Esophagus muscularis mucosa (tissue), 4 donors: Measurements from ENCODE around the gene ZBTB44. TPM values are rescaled to one million over a fixed set of nuclear protein-coding genes. Genes with fewer than 3 reads are reported as not detected.
A peak's percentile ranks its signal among the peaks of the same experiment; 100 is the strongest.

Experiments
- DNase-seq: peaks from one replicate; pipeline ENCODE4 v3.0.0-alpha.2; 2017; ENCODE audit errors: extremely low spot score
- H3K27ac ChIP-seq, 4 donors: fragments of 200-600 bp; sonication (generic); replicated peaks in 1 of 4; 1 replicate in 3 of 4; 2 replicates in 1 of 4; pipeline ENCODE4 v1.5.1; 2016 to 2019; ENCODE audit warnings: mild to moderate bottlenecking in 1 of 4
- H3K27me3 ChIP-seq, 4 donors: fragments of 200-600 bp; sonication (generic); one replicate each; pipeline versions ENCODE4 v1.5.1 to v1.6.0; 2016 to 2019
- H3K36me3 ChIP-seq, 4 donors: fragments of 200-600 bp; sonication (generic); one replicate each; pipeline ENCODE4 v1.5.1; 2016 to 2019
- H3K4me1 ChIP-seq, 4 donors: fragments of 200-600 bp; sonication (generic); one replicate each; pipeline ENCODE4 v1.5.1; 2016 to 2019
- H3K4me3 ChIP-seq, 4 donors: fragments of 200-600 bp; sonication (generic); 1 replicate in 2 of 4; 2 replicates in 2 of 4; pipeline ENCODE4 v1.5.1; 2016 to 2019; ENCODE audit warnings: mild to moderate bottlenecking in 4 of 4, moderate library complexity in 1 of 4
- H3K9me3 ChIP-seq, 4 donors: fragments of 200-600 bp; sonication (generic); 1 replicate in 3 of 4; 2 replicates in 1 of 4; pipeline ENCODE4 v1.5.1; 2016 to 2019
- CTCF ChIP-seq, 3 experiments: fragments of 200-600 bp in 2 of 3; fragments of 450-650 bp in 1 of 3; sonication (generic) in 2 of 3; IDR thresholded peaks; one replicate each; pipeline ENCODE4 v1.5.1; 2017 to 2019; ENCODE audit warnings: antibody characterized with exemption in 3 of 3, mild to moderate bottlenecking in 2 of 3, moderate library complexity in 1 of 3
- EP300 ChIP-seq: sonication (generic); formaldehyde crosslinking; IDR thresholded peaks from one replicate; pipeline ENCODE4 v1.6.1; 2017; ENCODE audit warnings: antibody characterized with exemption
- POLR2A ChIP-seq: fragments of 450-650 bp; IDR thresholded peaks from one replicate; pipeline ENCODE4 v1.6.1; 2017; ENCODE audit warnings: antibody characterized with exemption, moderate library complexity, mild to moderate bottlenecking, low read depth
- POLR2AphosphoS5 ChIP-seq, 2 donors: sonication (generic); formaldehyde crosslinking; IDR thresholded peaks; one replicate each; pipeline ENCODE4 v1.6.1; 2017; ENCODE audit warnings: antibody characterized with exemption in 2 of 2
- WGBS: methylation state at CpG from one replicate; pipeline ENCODE4 v1.1.5; 2018; 5-methylcytosine and 5-hydroxymethylcytosine counted together
- intact Hi-C: fragments of 100-400 bp; cut with DNase I; formaldehyde crosslinking; loops from one replicate; pipeline ENCODE4 v1.15.1; 2023
- total RNA-seq, 4 donors: library from RNA; depleted of rRNA; stranded (reverse); fragments of >200 nt; gene quantifications; one replicate each; pipeline versions ENCODE4 v1.1.0 to v1.2.1, GENCODE V29; 2016

ZBTB44 gene
- total RNA-seq, 4 donors from 2014 or later = 50.4 to 86.4 (median 65.3) TPM

DNA sequence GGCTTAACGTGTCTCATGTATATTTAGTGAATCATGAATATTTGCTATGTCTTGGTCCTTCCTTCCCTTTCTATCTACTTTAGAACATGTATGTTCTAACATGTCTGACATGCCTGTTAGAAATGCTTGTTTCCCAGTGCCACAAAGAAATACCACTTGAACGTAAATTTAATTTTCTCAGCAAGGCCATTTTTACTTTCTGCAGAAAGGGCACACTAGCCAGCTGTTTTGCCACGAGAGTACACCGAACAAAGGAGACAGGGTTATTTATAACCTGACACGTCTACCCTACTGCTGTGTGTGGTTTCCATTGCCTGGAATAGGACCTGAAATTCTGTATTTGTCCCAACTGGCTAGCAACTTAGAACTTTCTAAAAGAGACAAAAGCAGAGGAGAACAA lies 7.4 kb upstream of the ZBTB44 start:
- Histone ChIP-seq H3K27ac (no peak overlapping the region), H3K4me1 (no peaks in the 10 kb centered on the region), H3K36me3 (no peaks in the 10 kb centered on the region), H3K27me3 (no peaks in the 10 kb centered on the region), H3K4me3 (no peak overlapping the region), H3K9me3 (peaks cover 0 to 13% (median 0%) of the 10 kb centered on the region in 4 donors)
- 86% methylated on average over 5 of the region's 5 CpGs for WGBS
- TF ChIP-seq EP300 (no peak), POLR2A (no peak), CTCF (IDR thresholded peaks at IDR 0.05) (no peak), POLR2AphosphoS5 (IDR thresholded peaks at IDR 0.05) (no peak)
- intact Hi-C loops = no loop called here
- no peak for DNase-seq

GRCh38 chr11:130318031-130318673 lies 3.4 kb upstream of the ZBTB44 start:
- Histone ChIP-seq H3K9me3 (peaks cover 0 to 13% (median 0%) of the 10 kb centered on the region in 4 donors), H3K27ac (no peak overlapping the region), H3K27me3 (no peaks in the 10 kb centered on the region), H3K4me1 (peaks cover 2 to 10% (median 7%) of the 10 kb centered on the region in 4 donors), H3K4me3 (no peak overlapping the region), H3K36me3 (no peaks in the 10 kb centered on the region)
- intact Hi-C loops = loop anchor here (5.0 to 10.0 kb wide), 3 partner anchors 69 to 577 kb away; partner anchors contain the start of gene ADAMTS8
- 87% methylated on average over 4 of the region's 4 CpGs for WGBS
- TF ChIP-seq CTCF (IDR thresholded peaks at IDR 0.05) = no peak
- no peak for TF ChIP-seq EP300
- no peak for TF ChIP-seq POLR2A
- no peak for TF ChIP-seq POLR2AphosphoS5 (IDR thresholded peaks at IDR 0.05)
- no peak for DNase-seq

DNA sequence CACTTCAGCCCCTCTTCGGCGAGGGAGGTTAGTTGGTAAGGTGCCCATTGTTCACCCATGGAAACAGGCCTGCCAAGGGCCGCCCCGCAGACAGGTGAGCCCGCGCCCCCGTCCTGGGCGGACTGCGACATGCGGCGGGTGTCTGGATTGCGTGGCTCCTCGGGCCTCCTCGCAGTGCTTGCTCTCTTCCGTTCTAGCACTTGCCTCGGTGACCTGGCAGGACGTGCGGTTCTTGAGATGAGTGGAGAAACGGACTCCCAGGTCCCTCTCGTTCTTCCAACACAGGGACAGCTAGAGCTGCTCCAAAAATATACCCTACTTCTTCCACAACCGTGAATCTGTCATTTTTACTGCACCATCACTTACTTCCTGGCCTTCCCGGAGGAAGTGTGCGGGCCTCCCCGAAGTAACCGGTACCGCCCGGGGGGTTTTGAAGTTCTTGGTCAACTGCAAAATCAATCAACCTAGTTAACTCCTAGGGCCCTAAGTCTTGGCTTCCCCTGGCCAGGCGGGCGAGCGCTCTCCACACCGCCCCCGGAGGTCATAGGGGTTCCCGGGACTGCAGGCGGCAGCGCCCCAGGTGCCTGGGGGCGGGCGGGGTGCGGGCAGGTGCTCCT lies 745 bp upstream of the ZBTB44 start:
- TF ChIP-seq POLR2AphosphoS5 (IDR thresholded peaks at IDR 0.05) (no peak), POLR2A (no peak), CTCF (IDR thresholded peaks at IDR 0.05) (no peak), EP300 (no peak)
- H3K9me3 ChIP-seq = no peaks in the 10 kb centered on the region
- H3K27me3 ChIP-seq = no peaks in the 10 kb centered on the region
- intact Hi-C loops = loop anchor here (5.0 to 10.0 kb wide), 3 partner anchors 72 to 579 kb away; partner anchors contain the start of gene ADAMTS8
- peak overlapping the region; percentile 74 to 98 (median 89) for H3K4me3 ChIP-seq
- H3K4me1 ChIP-seq = peaks cover 20 to 35% (median 30%) of the 10 kb centered on the region in 4 donors
- 44% methylated on average over 29 of the region's 38 CpGs for WGBS
- no peak for DNase-seq
- H3K27ac ChIP-seq = peak overlapping the region; percentile 94 to 96 (median 96)
- no peaks in the 10 kb centered on the region for H3K36me3 ChIP-seq

DNA sequence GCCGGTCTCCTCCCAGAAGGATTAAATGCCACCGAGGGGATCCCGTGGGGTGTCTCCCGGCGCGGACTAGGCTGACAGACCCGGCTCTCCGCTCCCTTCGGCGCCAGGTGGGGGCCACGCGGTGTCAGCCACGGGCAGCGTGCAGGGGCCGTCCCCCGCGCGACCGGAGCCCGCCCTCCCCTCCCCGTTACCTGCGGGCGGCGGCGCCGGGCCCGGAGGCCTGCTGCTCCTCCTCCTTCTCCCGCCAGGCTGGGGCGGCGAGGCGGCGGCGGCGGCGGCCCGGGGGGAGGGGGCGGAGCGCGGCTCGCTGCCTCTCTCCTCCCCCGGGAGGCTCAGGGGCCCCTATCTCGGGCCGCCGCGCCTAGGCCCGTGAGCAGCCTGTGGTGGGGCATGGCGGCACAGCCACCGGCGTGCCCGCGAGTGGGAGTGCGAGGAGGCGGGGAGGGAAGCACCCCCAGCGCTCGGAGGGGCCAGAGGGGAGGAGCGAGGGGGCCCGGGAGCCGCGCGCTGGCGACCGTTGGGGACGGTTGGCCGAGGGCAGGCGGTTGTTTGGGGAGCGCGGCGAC lies 450 bp downstream of the ZBTB44 start:
- intact Hi-C loops = loop anchor here (10.0 kb wide), 2 partner anchors 111 to 581 kb away; partner anchors contain the start of gene ADAMTS8
- peaks cover 30 to 44% (median 40%) of the 10 kb centered on the region in 4 donors for H3K4me1 ChIP-seq
- DNase-seq = no peak

More for the DNA sequence above, 450 bp downstream of the ZBTB44 start:
- TF ChIP-seq POLR2AphosphoS5 (IDR thresholded peaks at IDR 0.05) (peak in 1 of 2 donors; percentile 15), EP300 (no peak)
- H3K27me3 ChIP-seq = no peaks in the 10 kb centered on the region
- no peaks in the 10 kb centered on the region for H3K36me3 ChIP-seq
- H3K9me3 ChIP-seq = no peaks in the 10 kb centered on the region
- peak overlapping the region; percentile 74 to 98 (median 89) for H3K4me3 ChIP-seq
- peak overlapping the region; percentile 94 to 96 (median 96) for H3K27ac ChIP-seq
- WGBS = 0% methylated on average over 2 of the region's 68 CpGs
